IMR-90 (cell line): ENCODE results near the gene ZNF669. TPM values are rescaled to one million over a fixed set of nuclear protein-coding genes. Genes with fewer than 3 reads are reported as not detected.

Experiments
- ATAC-seq: fragments of 200-7000 bp; cut with Tn5 transposase; 2 replicates; pipeline ENCODE4 v1.9.1; 2020; ENCODE audit warnings: low read depth, mild to moderate bottlenecking, moderate library complexity
- BruUV-seq: library from RNA; stranded (reverse); fragments of 400-500 nt; replicated peaks from 2 replicates; lab custom pipeline; 2021; lab: Mats Ljungman, UMichigan
- CTCF ChIA-PET: fragments of 300-600 bp; formaldehyde crosslinking; extraction: SDS; loops from one replicate; lab custom pipeline; 2021; ENCODE audit warnings: antibody characterized with exemption; lab: Yijun Ruan, JAX
- POLR2A ChIA-PET: fragments of 300-600 bp; sonication (Branson Sonifier 250); formaldehyde crosslinking; loops from one replicate; lab custom pipeline; 2022; ENCODE audit warnings: antibody characterized with exemption; ENCODE audit not compliant: unreplicated experiment; lab: Charles Lee
- DNase-seq: peaks from one replicate; pipeline ENCODE4 v3.0.0; 2013
- H2AFZ ChIP-seq: replicated peaks from 2 replicates; pipeline ENCODE3; 2013; ENCODE audit warnings: low read length, mild to moderate bottlenecking; ENCODE audit not compliant: poor library complexity
- H2AK5ac ChIP-seq: 2 replicates; pipeline ENCODE4 v1.6.1; 2013; ENCODE audit warnings: low read depth, low read length, inconsistent platforms
- H2AK9ac ChIP-seq: replicated peaks from 2 replicates; pipeline ENCODE3; 2013; ENCODE audit warnings: mild to moderate bottlenecking, low read depth, low read length, moderate library complexity; ENCODE audit not compliant: poor library complexity
- H2BK120ac ChIP-seq: 2 replicates; pipeline ENCODE4 v1.6.1; 2013; ENCODE audit warnings: low read depth, low read length, inconsistent platforms
- H2BK15ac ChIP-seq: 3 replicates; pipeline ENCODE4 v1.6.1; 2013; ENCODE audit warnings: low read depth, low read length, inconsistent platforms
- H2BK20ac ChIP-seq: 2 replicates; pipeline ENCODE4 v1.6.1; 2013; ENCODE audit warnings: low read depth, mild to moderate bottlenecking, inconsistent platforms, low read length, moderate library complexity
- H2BK5ac ChIP-seq: 2 replicates; pipeline ENCODE4 v1.6.1; 2013; ENCODE audit warnings: mild to moderate bottlenecking, low read depth, low read length, inconsistent platforms; ENCODE audit not compliant: poor library complexity, severe bottlenecking
- H3K14ac ChIP-seq: replicated peaks from 2 replicates; pipeline ENCODE4 v1.6.1; 2013; ENCODE audit warnings: low read depth, low read length, inconsistent platforms
- H3K18ac ChIP-seq: 2 replicates; pipeline ENCODE4 v1.6.1; 2013; ENCODE audit warnings: low read depth, low read length, control low read depth
- H3K23ac ChIP-seq: 2 replicates; pipeline ENCODE4 v1.6.1; 2013; ENCODE audit warnings: low read depth, low read length, inconsistent platforms
- H3K27ac ChIP-seq: 2 replicates; pipeline ENCODE4 v1.5.1; 2013; ENCODE audit warnings: mild to moderate bottlenecking, control low read depth, low read length; ENCODE audit not compliant: insufficient read depth
- H3K27me3 ChIP-seq: 2 replicates; pipeline ENCODE4 v1.6.1; 2013; ENCODE audit warnings: low read length; ENCODE audit not compliant: control insufficient read depth, insufficient read depth
- H3K36me3 ChIP-seq: 2 replicates; pipeline ENCODE4 v1.6.1; 2013; ENCODE audit warnings: low read length, mixed read lengths; ENCODE audit not compliant: control insufficient read depth, insufficient read depth
- H3K4ac ChIP-seq: 2 replicates; pipeline ENCODE4 v1.6.1; 2013; ENCODE audit warnings: low read depth, low read length, inconsistent platforms
- H3K4me1 ChIP-seq: 2 replicates; pipeline ENCODE4 v1.6.1; 2013; ENCODE audit warnings: low read length, mixed read lengths; ENCODE audit not compliant: control insufficient read depth, insufficient read depth
- H3K4me2 ChIP-seq: 2 replicates; pipeline ENCODE4 v1.6.1; 2013; ENCODE audit warnings: low read depth, mild to moderate bottlenecking, control low read depth, low read length, moderate library complexity
- H3K4me3 ChIP-seq: 2 replicates; pipeline ENCODE4 v1.5.1; 2013; ENCODE audit warnings: low read depth, mild to moderate bottlenecking, control low read depth, low read length, moderate library complexity; ENCODE audit not compliant: insufficient read depth
- H3K56ac ChIP-seq: 2 replicates; pipeline ENCODE4 v1.6.1; 2013; ENCODE audit warnings: low read length, inconsistent platforms; ENCODE audit not compliant: insufficient read depth; ENCODE audit errors: extremely low read depth
- H3K79me1 ChIP-seq, 2 experiments: 2 replicates each; pipeline ENCODE4 v1.6.1; 2013; ENCODE audit warnings: low read length in 2 of 2, inconsistent platforms in 1 of 2, low read depth in 1 of 2
- H3K9ac ChIP-seq: 2 replicates; pipeline ENCODE4 v1.6.1; 2013; ENCODE audit warnings: low read depth, low read length, control low read depth
- H3K9me1 ChIP-seq: 2 replicates; pipeline ENCODE4 v1.6.1; 2013; ENCODE audit warnings: low read length, inconsistent platforms; ENCODE audit not compliant: insufficient read depth
- H3K9me3 ChIP-seq: 2 replicates; pipeline ENCODE4 v1.6.1; 2013; ENCODE audit warnings: low read length; ENCODE audit not compliant: control insufficient read depth, insufficient read depth
- H4K20me1 ChIP-seq: 2 replicates; pipeline ENCODE4 v1.6.1; 2013; ENCODE audit warnings: low read length, inconsistent platforms; ENCODE audit not compliant: insufficient read depth
- H4K5ac ChIP-seq: 2 replicates; pipeline ENCODE4 v1.6.1; 2013; ENCODE audit warnings: mild to moderate bottlenecking, low read depth, low read length, control low read depth
- H4K8ac ChIP-seq, 2 experiments: 2 replicates each; pipeline ENCODE4 v1.6.1; 2013; ENCODE audit warnings: low read depth in 2 of 2, low read length in 2 of 2, control low read depth in 1 of 2, inconsistent platforms in 1 of 2
- H4K91ac ChIP-seq: 2 replicates; pipeline ENCODE4 v1.6.1; 2013; ENCODE audit warnings: low read depth, low read length, inconsistent platforms; ENCODE audit not compliant: insufficient read depth
- CEBPB ChIP-seq: IDR thresholded peaks from 2 replicates; pipeline ENCODE4 v1.6.1; 2012; ENCODE audit warnings: low read depth, low read length, improper control_type of control experiment
- FOS ChIP-seq: fragments of 150-350 bp; IDR thresholded peaks from 2 replicates; pipeline ENCODE4 v1.6.1; 2016; ENCODE audit warnings: low read depth, low read length
- WGBS, 2 experiments: methylation state at CpG; one replicate each; pipeline versions ENCODE4 v1.1.5 to v1.1.7; 2013; ENCODE audit warnings: missing lambda C conversion rate in 2 of 2; ENCODE audit not compliant: insufficient read length in 1 of 2; ENCODE audit errors: extremely low coverage in 2 of 2; 5-methylcytosine and 5-hydroxymethylcytosine counted together
- dilution Hi-C: fragments of 300-500 bp; cut with HindIII; formaldehyde crosslinking; loops from one replicate; pipeline ENCODE4 v1.14.3; 2018; ENCODE audit warnings: low sequenced_read_pairs; ENCODE audit not compliant: unreplicated experiment
- in situ Hi-C: fragments of 300-500 bp; cut with MboI; formaldehyde crosslinking; loops from 3 replicates; pipeline ENCODE4 v1.14.3; 2019; ENCODE audit warnings: low sequenced_read_pairs, inconsistent platforms, mixed read lengths
- intact Hi-C: fragments of 100-400 bp; cut with micrococcal nuclease; formaldehyde crosslinking; loops from 2 replicates; pipeline ENCODE4 v1.10.0; 2022
- polyA plus RNA-seq, 3 experiments: library from polyadenylated mRNA; depleted of rRNA; stranded (reverse); fragments of >200 nt; gene quantifications; 2 replicates each; pipeline ENCODE4 v1.2.3, GENCODE V29; 2012; ENCODE audit warnings: low replicate concordance in 1 of 3
- total RNA-seq: library from RNA; depleted of rRNA; stranded (reverse); fragments of >200 nt; gene quantifications from 2 replicates; pipeline ENCODE4 v1.2.3, GENCODE V29; 2012
- TF ChIP-seq, protein P1 (sequence below): fragments of 150-350 bp; IDR thresholded peaks from 2 replicates; pipeline ENCODE4 v1.6.1; 2016; ENCODE audit warnings: low read depth, mild to moderate bottlenecking, low read length, moderate library complexity, borderline replicate concordance

ZNF669 gene
- total and polyA plus RNA-seq, 2 of the 4 experiments (the other 2 are of a cell fraction): 3.8 to 10.8 TPM

DNA sequence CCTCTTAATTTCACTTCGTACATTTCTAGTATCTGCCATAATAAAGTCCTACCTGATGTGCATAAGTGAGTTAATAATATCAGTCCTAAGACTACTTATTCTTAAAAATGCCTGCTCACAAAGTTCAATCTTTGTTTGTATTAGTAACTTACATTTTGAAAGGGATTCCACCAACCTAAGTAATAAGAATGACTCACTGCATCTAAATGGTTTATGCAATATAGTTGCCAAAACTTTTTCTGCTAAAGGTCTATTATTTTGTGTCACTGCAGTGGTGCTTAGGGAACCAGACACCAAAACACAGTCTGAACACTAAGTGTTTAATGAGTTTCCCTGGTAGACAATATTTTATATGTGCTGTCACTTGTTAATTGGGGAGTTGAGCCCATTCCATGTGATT, 1.8 kb downstream of the ZNF669 start:
- DNase-seq: peak; percentile 76
- BruUV-seq: no TSS peak
- Histone ChIP-seq H3K14ac (no peak overlapping the region), H3K79me1 (peaks cover 12% of the 10 kb centered on the region in 2 experiments), H3K36me3 (peaks cover 16% of the 10 kb centered on the region), H3K9me1 (no peaks in the 10 kb centered on the region), H3K9me3 (peaks cover 23% of the 10 kb centered on the region), H4K20me1 (no peaks in the 10 kb centered on the region), H3K4me3 (no peak overlapping the region), H3K4ac (no peak overlapping the region), H2BK15ac (no peak overlapping the region), H2BK120ac (no peak overlapping the region), H3K4me1 (no peaks in the 10 kb centered on the region), H2AK9ac (no peak overlapping the region), H4K5ac (no peak overlapping the region), H3K4me2 (peak overlapping the region; percentile 44; the same call in 1 of the 2 replicates), H2AK5ac (no peak overlapping the region), H3K27me3 (no peaks in the 10 kb centered on the region), H3K23ac (no peak overlapping the region), H3K9ac (no peak overlapping the region), H4K91ac (no peak overlapping the region), H3K27ac (no peak overlapping the region), H3K56ac (no peak overlapping the region), H2BK20ac (no peak overlapping the region), H2BK5ac (no peak overlapping the region), H3K18ac (no peak overlapping the region), H2AFZ (no peak overlapping the region), H4K8ac (no peak overlapping the region)
- TF ChIP-seq, protein P1, sequence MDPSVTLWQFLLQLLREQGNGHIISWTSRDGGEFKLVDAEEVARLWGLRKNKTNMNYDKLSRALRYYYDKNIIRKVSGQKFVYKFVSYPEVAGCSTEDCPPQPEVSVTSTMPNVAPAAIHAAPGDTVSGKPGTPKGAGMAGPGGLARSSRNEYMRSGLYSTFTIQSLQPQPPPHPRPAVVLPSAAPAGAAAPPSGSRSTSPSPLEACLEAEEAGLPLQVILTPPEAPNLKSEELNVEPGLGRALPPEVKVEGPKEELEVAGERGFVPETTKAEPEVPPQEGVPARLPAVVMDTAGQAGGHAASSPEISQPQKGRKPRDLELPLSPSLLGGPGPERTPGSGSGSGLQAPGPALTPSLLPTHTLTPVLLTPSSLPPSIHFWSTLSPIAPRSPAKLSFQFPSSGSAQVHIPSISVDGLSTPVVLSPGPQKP: no peak
- TF ChIP-seq FOS (peak; percentile 55; the same call in 1 of the 2 replicates), CEBPB (peak; percentile 78)
- POLR2A ChIA-PET: no interaction called here
- CTCF ChIA-PET: no interaction called here
- dilution Hi-C loops: no loop called here
- intact Hi-C loops: loop anchor here (10.0 kb wide), 1 partner anchor 192 kb away; no protein-coding TSS in a partner anchor
- WGBS, 2 experiments: no CpG with 5 or more reads among the region's 1 CpG
- ATAC-seq: no peak
- in situ Hi-C loops: no loop called here
